Esophagus squamous epithelium (tissue), 4 donors: ENCODE measurements around the gene DARS2.
"Not testable (repeated sequence)": the region's sequence is repeated elsewhere in the genome, so short reads cannot be mapped to it uniquely, and the experiment has no call there.

Source experiments
- POLR2A ChIP-seq, 4 donors: fragments of 450-650 bp; IDR thresholded peaks; one replicate each; pipeline ENCODE4 v1.6.1; 2017; ENCODE audit warnings: antibody characterized with exemption in 4 of 4, mild to moderate bottlenecking in 4 of 4, moderate library complexity in 3 of 4
- TF ChIP-seq, protein P1 (sequence below), 6 experiments: fragments of 450-650 bp in 4 of 6; fragments of 200-600 bp in 2 of 6; sonication (generic) in 2 of 6; IDR thresholded peaks; one replicate each; pipeline ENCODE4 v1.5.1; 2016 to 2019; ENCODE audit warnings: antibody characterized with exemption in 6 of 6, mild to moderate bottlenecking in 4 of 6, moderate library complexity in 4 of 6

DNA sequence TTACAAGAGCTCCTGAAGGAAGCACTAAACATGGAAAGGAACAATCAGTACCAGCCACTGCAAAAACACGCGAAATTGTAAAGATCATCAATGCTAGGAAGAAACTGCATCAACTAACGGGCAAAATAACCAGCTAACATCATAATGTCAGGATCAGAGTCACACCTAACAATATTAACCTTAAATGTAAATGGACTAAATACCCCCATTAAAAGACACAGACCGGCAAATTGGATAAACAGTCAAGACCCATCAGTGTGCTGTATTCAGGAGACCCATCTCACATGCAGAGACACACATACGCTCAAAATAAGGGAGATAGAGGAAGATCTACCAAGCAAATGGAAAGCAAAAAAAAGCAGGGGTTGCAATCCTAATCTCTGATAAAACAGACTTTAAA lies 10.8 kb upstream of the DARS2 start:
- TF ChIP-seq, protein P1, sequence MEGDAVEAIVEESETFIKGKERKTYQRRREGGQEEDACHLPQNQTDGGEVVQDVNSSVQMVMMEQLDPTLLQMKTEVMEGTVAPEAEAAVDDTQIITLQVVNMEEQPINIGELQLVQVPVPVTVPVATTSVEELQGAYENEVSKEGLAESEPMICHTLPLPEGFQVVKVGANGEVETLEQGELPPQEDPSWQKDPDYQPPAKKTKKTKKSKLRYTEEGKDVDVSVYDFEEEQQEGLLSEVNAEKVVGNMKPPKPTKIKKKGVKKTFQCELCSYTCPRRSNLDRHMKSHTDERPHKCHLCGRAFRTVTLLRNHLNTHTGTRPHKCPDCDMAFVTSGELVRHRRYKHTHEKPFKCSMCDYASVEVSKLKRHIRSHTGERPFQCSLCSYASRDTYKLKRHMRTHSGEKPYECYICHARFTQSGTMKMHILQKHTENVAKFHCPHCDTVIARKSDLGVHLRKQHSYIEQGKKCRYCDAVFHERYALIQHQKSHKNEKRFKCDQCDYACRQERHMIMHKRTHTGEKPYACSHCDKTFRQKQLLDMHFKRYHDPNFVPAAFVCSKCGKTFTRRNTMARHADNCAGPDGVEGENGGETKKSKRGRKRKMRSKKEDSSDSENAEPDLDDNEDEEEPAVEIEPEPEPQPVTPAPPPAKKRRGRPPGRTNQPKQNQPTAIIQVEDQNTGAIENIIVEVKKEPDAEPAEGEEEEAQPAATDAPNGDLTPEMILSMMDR (IDR thresholded peaks at IDR 0.05): not testable (repeated sequence)
- TF ChIP-seq POLR2A (IDR thresholded peaks at IDR 0.05): not testable (repeated sequence)
